ENCODE measurements around the gene PEX14.

Gene PEX14

DNA sequence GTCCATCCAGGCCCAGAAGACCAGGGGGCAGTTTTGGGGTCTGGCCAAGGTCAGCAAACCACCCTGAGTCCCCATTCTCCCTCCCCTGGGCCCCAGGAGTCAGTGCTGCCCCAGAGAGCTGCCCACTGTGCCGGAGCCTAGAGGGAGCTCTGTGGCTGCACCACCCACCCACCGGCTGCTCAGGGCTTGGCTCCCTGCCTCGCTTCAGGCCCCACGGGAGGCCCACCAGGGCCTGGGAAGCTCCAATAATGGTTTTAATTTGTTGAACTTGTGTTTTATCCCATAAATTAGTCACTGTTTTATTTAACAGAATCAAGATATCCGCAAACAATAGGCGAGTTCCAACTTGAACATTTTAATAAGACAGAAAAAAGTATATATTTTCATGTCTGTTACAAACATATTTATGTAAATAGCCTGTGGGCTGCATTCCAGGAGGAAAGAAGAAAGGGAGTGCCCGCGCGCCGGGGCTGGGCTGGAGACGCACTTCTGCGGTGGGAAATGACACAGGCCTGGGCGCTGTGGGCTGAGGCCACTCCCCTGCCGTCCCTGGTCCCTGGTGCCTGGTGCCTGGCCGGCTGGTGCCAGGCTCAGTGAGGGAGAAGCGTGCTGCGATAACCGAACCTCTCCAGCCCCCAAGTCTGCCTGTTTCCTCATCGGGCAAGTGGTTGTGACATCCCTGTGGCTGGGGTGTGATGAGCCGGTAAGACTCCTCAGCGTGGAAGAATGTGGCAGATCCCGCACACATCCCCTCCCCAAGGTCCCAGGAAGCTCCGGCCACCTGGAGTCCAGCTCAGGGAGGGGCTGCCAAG, 160.5 kb downstream of the PEX14 start:
- peak; percentile 51 for DNase-seq (ENCODE audit: low read depth)

DNA sequence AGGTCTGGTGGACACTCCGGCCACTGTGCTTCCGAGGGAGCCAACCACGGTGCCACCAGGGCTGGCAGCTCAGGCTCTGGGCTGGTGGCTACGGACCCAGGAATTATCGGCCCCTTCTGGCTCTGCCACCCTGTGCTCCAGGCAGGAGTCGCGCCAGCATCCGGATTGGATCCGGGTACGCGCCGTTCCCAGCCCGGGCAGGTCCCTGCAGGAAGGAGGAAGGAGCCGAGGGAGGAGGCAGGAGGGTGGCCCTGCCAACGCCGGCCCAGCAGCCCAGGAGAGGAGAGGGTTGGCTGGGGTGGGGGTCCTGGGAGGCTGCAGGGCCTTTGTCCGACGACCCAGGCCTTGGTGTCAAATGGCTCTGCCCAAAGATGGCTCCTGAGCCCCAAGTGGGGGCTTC, 161.2 kb downstream of the PEX14 start:
- no peak for DNase-seq (ENCODE audit: low read depth)

DNA sequence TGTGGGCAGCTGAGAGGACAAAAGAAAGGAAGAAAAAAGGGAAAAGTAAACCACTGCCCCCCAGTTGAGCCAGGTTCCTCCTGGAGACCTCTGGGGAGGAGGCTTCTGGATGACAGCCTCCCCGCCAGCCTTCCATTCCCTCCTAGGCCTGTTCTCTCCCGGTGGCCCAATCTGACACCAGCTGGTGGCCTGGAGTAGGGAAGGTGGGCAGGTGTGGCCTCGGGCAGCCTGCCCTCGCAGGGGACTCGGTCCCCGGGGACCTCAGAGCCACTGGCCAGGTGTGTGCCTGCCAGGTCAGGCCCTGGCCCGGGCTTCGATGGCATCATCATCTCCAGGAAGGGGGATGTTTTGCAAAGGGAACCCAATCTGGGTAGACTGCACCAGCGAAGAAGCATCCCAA, 162.7 kb downstream of the PEX14 start:
- no peak for DNase-seq (ENCODE audit: low read depth)

DNA sequence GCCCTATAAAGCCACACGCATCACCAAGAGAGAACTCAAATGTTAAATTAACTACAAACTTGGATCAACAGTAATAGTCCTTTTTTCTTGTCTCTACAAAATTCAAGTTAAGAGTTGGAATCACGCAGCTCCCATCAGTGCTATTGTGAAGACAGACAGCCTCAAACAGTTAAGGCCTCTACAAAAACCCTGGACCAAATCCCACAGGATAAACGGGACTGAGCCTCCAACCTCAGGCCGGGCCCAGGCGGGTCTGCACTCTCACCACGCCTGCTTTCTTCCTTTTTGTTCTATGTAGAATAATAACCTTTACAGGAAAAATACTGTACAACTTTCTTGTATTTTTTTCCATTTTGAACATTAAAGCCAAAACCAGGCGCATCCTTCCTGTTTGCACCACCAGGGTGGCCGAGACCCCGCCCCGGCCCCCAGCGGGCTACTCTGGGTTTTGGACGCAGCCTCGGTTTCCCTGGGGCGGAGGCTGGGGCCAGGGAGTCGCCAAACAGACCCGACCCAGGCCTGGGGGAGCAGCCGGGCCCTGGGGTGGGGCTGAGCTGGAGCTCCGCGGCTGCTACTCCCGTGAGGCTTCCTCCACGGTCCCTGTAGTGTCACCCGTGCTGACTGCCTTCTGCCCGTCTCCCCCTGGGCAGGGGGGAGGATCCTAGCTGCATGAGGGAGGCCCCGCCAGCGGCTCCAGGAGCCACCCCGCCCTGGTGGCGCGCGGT, 163.2 kb downstream of the PEX14 start:
- peak; percentile 15 for DNase-seq (ENCODE audit: low read depth)

DNA sequence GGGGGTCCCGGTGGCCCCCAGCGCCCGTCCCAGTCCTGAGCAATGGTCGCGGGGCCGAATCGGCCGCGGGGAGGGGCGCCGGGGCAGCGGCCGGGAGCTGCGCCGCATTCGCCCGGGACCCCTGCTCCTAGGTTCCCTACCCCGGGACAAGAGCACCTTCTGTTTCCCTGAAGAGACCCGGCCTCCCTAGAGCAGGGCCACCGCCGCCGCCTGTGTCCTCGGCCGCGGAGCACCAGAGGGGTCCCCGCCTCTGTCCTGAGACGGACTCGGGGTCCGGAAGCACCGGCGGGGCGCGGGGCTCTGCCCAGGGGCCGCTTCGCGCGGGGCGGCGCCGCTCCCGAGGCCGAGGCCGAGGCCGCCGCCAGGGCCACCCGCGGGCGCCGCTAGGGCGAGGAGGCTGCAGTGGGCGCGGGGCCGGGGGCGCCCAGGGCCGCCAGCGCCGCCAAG, 163.8 kb downstream of the PEX14 start:
- no peak for DNase-seq (ENCODE audit: low read depth)

DNA sequence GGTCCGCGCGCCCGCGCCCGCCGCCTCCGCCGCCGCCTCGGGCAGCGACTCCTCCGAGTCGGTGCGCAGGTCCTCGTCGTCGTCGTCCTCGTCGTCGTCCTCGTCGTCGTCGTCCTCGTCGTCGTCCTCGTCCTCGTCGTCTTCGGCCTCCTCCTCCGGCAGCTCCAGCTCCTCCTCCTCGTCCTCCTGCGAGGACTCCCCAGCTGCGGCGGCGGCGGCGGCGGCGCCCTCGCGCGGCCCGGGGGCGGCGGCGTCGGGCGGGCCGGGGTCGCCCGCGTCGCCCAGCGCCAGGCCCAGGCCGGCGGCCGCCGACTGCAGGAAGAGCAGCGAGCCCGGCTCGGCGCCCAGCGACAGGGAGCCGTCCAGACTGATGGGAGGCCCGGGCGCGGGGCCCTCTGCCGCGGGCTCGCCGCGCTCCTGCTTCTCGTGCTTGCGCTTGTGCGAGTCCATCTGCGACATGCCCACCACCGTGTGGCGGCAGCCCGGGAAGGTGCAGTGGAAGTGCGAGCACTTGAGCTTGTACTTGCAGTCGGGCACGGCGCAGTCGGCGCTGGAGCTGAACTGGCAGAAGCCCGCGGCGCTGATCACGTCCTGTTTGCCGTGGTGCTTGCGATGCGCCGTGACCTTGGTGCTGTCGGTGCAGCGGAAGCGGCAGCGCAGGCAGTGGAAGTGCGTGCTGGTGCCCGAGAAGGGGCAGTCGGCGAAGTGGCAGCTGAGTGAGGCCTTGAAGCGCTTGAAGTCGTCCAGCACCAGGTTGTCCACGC, 164.4 kb downstream of the PEX14 start:
- DNase-seq (ENCODE audit: low read depth), result no peak

DNA sequence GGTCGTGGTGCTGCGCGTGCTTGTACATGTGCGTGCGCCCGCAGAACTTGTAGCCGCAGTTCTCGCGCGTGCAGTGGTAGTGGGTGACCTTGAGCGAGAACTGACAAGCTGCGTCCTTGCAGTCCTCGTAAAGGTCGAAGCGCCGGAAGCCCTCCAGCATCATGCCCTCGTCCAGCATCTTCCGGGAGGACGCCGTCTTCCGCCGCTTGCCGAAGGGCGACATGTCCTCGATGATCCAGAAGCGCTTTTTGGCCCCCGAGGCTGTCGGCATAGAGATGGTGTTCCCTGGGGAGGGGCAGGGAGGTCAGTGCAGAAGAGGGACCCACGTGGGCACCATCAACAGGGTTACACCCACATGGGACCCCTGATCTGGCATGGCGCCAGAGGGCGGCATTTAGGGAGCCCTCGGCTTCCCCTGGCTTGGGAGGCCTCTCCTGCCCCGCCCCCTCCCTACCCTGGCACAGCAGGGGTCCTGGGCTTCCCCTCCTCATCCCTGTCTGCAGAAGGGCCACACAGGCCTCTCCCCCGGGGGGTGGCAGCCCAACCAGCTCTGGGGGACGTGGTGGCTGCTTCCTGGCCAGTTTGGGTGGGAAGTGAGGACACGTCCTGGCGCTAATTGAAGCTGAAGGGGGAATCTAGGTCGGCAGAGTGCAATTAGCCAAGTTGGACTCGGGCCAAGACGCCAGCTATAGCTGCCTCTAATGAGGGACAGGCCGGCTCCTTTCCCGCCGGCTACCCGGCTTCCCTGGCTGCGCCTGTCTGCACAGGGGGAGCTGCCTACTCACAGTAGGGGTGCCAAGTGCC, 165.2 kb downstream of the PEX14 start:
- no peak for DNase-seq (ENCODE audit: low read depth)

DNA sequence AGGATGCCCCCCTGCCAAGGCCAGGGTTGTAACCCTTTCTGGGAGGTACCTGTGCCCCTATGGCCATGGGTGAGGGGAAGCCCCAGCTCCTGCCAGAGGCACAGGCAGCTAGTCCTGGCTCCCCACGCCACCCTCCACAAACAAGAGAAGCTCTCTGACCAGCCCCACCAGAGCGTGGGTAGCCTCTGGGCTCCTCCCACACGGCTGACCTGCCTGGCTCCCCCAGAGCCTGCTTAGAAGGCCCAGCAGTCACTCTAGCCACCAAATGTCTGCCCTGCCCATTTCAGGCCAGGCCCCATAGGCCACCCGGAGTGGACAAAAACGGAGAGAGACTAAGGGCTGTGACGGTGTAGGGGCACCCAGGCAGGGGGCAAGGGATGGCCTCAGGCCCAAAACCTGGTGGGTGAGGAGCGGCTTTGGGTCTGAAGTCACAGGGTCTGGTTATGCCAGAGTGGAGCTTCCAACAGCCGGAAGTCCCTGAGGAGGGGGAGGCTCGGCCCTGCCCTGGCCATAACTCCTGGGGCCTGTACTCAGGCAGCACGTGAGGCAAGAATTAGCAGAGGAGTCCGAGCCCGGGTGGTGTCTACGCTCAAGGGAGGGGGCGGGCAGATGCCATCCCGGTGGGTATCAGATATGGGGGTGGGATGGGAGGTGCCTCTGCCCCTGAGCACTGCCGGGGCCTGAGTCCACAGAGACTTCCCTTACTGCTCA, 166.2 kb downstream of the PEX14 start:
- DNase-seq (ENCODE audit: low read depth), result no peak

DNA sequence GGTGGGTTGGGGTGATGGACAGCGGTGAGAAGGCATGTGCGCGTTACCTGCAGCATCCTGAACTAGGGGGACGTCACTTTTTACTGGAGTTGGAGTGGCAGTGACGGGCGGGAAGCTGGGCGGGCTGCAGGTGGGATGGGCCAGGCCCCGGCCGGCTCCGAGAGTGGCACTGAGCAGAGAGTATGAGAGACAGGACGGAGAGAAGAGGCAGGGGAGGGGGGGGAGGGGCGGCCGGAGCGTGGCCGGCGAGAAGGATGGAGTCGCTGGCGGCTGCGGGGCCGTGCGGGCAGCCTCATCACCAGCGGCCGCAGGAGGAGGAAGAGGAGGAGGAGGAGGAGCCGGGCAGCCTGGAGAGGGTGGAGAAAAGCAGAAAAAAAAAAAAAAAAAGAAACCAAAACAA, 167.2 kb downstream of the PEX14 start:
- no peak for DNase-seq (ENCODE audit: low read depth)

DNA sequence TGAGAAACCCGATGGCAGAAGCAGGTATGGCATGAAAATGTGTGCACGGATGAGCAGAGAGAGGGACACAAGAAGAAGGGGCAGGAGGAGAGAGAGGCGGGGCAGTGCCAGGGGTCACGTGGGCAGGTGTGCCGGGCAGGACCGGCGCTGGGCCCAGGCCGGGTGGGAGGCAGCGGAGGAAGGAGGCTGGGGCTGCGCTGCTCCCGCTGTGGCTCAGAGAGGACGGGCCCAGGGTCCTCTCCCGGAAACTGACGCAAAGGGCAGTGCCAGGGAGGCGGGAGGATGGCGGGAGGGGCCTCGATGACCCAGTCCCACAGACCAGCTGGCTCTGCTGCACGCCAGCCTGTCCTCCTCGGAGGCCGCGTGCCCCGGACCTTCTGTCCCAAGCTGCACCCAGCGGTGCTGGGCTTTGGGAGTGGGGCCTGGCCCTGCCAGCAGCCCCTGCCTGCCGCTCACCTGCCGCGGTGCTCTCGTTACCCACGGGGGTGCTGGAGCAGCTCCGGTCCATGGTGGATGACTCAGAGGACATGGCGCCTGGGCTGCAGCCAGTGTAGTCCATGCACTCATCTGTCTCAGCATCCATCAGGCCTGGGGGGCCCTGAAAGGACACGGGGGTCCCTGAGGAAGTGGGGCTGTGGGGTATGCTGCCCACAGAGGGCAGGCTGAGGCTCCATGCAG, 167.8 kb downstream of the PEX14 start:
- no peak for DNase-seq (ENCODE audit: low read depth)

DNA sequence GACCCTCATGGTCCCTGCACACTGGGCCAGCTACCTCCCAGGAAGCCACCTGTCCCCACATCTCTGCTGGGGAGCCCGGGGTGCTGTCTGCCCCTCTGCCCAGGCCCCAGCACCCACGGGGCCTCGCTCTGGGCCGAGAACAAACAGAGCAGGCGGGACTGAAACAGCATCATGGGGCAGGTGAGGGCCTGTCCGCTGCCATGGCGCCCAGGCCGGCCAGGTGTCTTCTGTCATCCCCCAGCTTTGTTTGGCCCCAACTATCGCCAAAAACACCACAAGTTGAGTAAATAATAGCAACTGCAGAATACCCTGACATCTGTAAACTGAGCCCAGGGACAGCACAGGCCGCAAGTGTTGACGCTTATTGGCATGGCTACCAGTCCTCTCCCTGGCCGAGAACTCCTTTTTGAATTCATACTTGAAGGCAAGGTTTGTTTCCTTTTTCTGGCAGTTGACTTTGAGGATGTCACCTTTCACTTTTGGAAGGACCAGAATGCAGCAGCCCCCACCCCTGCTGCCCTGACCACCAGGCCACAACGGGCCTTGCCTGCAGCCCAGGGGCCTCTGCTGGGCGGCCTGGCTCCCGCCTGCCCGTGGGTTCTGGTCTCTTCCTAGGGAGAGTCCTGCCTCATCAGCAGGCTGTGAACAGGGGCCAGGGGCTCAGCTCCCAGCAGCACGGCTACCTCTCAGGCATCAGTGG, 169.0 kb downstream of the PEX14 start:
- no peak for DNase-seq (ENCODE audit: low read depth)

DNA sequence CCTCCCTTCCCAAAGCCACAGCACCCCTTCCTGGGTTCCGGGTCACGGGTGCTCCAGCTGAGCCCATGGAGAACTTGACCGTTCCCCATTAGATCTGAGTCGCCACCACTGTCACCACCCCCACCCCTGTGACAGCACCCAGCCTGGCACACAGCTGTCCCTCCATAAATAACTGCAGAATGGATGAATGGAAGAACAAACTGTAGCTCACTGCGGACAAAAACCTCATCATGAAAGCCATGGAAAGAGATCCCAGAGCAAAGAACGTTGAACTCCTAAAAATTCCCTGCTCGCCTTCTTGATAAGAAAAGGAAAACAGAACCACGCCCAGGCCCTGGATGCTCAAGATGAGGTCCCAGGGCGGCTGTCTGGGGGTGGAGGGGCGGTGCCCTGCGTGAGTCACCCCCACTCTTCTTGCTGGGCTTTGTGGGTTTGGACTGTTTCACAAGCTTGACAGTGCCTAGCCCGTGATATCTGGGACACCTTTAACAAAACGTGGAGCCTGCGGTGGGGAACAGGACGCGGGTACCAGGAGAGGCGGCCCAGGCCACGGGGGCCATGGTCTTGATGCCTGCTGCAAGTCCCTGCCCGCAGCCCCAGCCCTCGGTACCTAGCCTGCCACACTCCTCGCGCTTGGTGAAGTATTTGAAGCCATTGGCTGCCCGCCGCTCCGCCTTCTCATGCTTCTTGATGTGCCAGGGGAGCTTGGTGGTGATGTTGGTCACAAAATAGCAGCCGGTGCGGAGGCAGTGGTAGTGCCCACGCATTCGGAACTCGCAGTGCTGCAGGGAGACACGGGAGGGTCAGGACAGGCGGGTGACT, 169.8 kb downstream of the PEX14 start:
- DNase-seq (ENCODE audit: low read depth), result no peak

DNA sequence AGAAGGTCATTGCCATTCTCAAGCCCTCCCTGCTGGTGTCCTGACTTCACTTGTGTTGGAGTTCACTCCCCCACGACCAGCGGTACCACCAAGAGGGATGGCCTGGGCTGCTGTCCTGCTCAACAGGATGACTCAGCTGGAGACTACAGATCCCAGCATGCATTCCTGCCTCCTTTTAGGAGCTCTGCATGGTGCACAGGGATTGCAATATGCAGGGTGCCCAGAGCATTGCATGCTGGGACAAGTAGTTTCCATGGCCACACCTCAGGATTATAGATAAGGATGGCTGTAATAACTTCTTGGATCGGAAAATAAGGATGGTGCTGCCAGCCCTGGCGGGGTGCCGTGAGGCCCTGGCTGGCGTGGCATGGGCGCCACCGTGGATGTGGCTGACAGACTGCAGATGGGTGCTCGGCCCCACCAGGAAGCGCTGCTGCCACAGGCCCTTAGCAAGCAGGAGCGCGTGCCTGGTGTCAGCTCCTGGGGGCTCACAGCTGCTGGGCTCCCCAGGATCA, 171.7 kb downstream of the PEX14 start:
- peak; percentile 77 for DNase-seq (ENCODE audit: low read depth)

DNA sequence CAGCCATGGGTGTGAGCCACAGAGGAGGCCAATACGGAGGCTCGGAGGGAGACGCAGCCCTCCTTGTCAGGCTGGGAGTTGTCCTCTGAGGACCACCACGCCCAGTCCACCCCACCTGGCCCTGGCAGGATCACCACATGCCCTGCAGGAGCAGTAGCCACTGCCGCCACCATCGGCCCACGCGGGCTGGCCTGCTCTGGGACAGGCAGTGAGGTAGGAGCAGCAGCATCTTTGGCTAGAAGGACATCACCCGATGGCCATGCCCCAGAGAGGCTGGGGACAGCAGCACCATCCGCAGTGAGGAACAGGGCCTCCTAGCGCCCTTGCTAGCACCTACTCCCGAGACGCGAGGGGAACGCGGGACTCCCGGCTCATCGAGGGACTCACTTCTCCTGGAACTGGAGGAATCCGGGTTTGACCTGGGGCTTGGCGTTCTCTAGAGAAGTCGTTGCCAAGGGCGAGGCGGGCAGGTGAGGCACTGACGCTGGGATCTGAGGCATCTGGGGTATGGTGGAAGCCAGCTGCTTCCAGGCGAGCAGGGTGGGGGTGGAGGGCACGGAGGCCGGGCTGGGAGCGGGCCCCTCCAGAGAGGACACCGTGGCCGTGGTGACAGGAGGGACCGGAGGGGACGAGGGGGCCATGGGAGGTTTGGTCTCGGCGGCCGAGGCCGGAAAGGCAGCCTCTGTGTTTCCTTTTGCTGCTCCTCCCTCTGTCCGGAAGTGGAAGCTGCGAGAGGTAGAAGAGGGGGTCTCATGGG, 172.8 kb downstream of the PEX14 start:
- no peak for DNase-seq (ENCODE audit: low read depth)

DNA sequence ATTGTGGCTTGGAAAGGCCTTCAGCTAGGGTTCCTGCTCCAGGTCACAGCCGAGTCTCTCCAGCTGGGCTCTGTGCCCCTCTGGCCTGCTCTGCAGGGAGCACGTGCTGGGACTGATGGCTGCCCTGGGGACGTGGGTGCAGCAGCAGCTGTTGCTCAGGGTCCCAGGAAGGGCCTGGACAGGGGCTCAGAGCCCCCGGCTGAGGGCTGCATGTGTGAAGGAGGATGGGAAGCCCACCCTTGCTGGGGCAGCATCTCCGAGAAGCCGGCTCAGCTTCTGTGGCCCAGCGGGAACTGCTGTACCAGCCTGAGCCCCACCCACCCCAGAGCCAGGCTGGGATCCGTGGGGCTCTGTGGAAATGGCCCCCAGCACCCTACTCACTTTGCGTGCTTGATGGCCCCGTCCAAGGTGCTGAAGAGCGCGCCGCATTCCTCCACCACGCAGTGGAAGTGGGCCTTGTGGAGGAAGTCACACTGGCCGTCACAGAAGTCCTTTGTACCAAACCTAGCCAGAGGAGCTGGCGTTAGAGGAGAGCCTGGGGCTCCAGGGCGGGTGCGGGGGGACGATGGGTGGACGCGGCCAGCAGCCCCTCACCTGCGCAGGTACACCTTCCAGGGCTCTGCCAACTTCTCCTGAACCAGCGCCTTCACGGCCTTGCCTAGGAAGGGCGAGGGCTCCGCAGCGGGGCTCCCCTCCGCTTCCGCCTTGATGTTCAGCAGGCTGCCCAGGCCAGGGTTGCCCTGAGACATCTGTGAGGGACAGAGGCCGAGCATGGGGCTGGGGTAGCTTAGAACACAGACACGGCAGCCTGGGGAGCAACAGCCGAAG, 174.2 kb downstream of the PEX14 start:
- no peak for DNase-seq (ENCODE audit: low read depth)

DNA sequence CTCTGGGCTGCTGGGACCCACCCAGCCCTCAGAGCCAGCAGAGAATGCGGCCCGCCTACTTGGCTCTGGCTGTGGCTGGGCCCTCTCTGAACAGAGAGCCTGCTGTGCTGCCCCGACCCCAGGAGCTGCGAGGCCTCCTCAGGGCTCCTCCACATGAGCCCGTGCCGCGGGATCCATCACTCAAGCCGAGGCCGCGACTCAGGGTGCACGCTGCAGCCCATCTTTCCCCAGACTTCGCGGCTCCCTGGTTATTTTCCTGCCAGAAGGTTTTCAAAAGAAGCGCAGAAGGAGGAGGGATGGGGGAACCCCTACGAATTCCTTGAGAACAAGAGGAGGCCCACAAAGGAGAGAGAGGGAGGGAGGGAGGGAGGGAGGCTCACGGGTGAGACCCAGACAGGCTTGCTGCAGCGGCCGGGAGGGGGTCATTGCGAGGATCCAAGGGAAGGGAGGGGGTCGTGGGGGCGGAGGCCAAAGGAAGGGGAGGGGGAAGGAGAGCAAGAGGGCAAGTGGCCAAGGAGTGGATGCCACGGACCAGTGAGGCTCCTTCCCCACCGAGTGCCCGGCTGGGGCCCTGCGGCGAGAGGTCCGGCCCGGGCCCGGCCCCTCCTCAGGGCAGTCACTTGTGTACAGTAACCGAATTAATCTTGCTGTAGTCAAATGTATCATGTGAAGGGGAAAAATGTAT, 174.9 kb downstream of the PEX14 start:
- DNase-seq (ENCODE audit: low read depth), result no peak

Measured in EH (cell line).